OCI-LY1 (cell line): ENCODE data around the gene PRKCI.

Source experiments
- H2AFZ ChIP-seq: fragments of 200-600 bp; sonication (generic), shearing (Covaris generic); 2 replicates; pipeline ENCODE4 v1.6.0; 2014; ENCODE audit warnings: antibody characterized with exemption, mild to moderate bottlenecking, low read length
- H3F3A ChIP-seq: fragments of 200-600 bp; sonication (generic), shearing (Covaris generic); 2 replicates; pipeline ENCODE4 v1.6.0; 2014; ENCODE audit warnings: mild to moderate bottlenecking, antibody characterized with exemption, low read length, moderate library complexity; ENCODE audit not compliant: insufficient read depth
- H3K27ac ChIP-seq: fragments of 200-600 bp; sonication (generic); 2 replicates; pipeline ENCODE4 v1.5.1; 2014; ENCODE audit warnings: low read length, mixed run types, mild to moderate bottlenecking, low read depth; ENCODE audit not compliant: poor library complexity, severe bottlenecking
- H3K27me3 ChIP-seq: fragments of 200-600 bp; sonication (generic); 2 replicates; pipeline ENCODE4 v1.6.0; 2014; ENCODE audit warnings: antibody characterized with exemption, mild to moderate bottlenecking, low read length, moderate library complexity; ENCODE audit not compliant: insufficient read depth
- H3K36me3 ChIP-seq: fragments of 200-600 bp; sonication (generic); 2 replicates; pipeline ENCODE4 v1.6.1; 2014; ENCODE audit warnings: mild to moderate bottlenecking, antibody characterized with exemption, low read length, moderate library complexity, mixed read lengths; ENCODE audit not compliant: insufficient read depth
- H3K4me1 ChIP-seq: fragments of 200-600 bp; sonication (generic); 2 replicates; pipeline ENCODE4 v1.5.1; 2014; ENCODE audit warnings: mild to moderate bottlenecking, low read length, moderate library complexity; ENCODE audit not compliant: insufficient read depth, severe bottlenecking
- H3K4me2 ChIP-seq: fragments of 200-600 bp; sonication (generic), shearing (Covaris generic); 2 replicates; pipeline ENCODE4 v1.6.1; 2014; ENCODE audit warnings: low read length
- H3K4me3 ChIP-seq: fragments of 200-600 bp; sonication (generic); 2 replicates; pipeline ENCODE4 v1.5.1; 2014; ENCODE audit warnings: low read length, low read depth, mild to moderate bottlenecking, mixed read lengths; ENCODE audit not compliant: poor library complexity, severe bottlenecking
- H3K79me2 ChIP-seq: fragments of 200-600 bp; shearing (Covaris generic); 2 replicates; pipeline ENCODE4 v1.6.1; 2016; ENCODE audit warnings: mixed run types, low read length, mixed read lengths; ENCODE audit not compliant: insufficient read depth
- H3K9ac ChIP-seq: fragments of 200-600 bp; sonication (generic), shearing (Covaris generic); 2 replicates; pipeline ENCODE4 v1.6.1; 2014; ENCODE audit warnings: mild to moderate bottlenecking, low read length, mixed read lengths
- H3K9me2 ChIP-seq: fragments of 200-600 bp; sonication (generic), shearing (Covaris generic); 2 replicates; pipeline ENCODE4 v1.6.1; 2014; ENCODE audit warnings: low read depth, mild to moderate bottlenecking, low read length, mixed read lengths
- H3K9me3 ChIP-seq: fragments of 200-600 bp; shearing (Covaris generic); 2 replicates; pipeline ENCODE4 v1.6.1; 2014; ENCODE audit warnings: low read length, mixed read lengths
- H4K20me1 ChIP-seq: fragments of 200-600 bp; sonication (generic), shearing (Covaris generic); 2 replicates; pipeline ENCODE4 v1.6.0; 2016; ENCODE audit warnings: mild to moderate bottlenecking, low read length; ENCODE audit not compliant: insufficient read depth
- CTCF ChIP-seq: fragments of 200-600 bp; sonication (generic), shearing (Covaris generic); IDR thresholded peaks from 2 replicates; pipeline ENCODE4 v1.5.1; 2017; ENCODE audit warnings: mild to moderate bottlenecking, antibody characterized with exemption, low read length, moderate library complexity, mixed read lengths
- EZH2 ChIP-seq: fragments of 200-600 bp; sonication (generic), shearing (Covaris generic); IDR thresholded peaks from 2 replicates; pipeline ENCODE4 v1.8.0; 2017; ENCODE audit warnings: borderline replicate concordance, mixed run types, mild to moderate bottlenecking, antibody characterized with exemption, low read length, moderate library complexity, mixed read lengths

PRKCI gene

GRCh38 chr3:170201527-170201926 lies 20.7 kb upstream of the PRKCI start:
- H3K4me3 ChIP-seq = no peak overlapping the region
- H3K79me2 ChIP-seq = no peaks in the 10 kb centered on the region
- no peaks in the 10 kb centered on the region for H3K36me3 ChIP-seq

GRCh38 chr3:170203457-170203856 lies 18.8 kb upstream of the PRKCI start:
- Histone ChIP-seq H3F3A (no peaks in the 10 kb centered on the region), H4K20me1 (no peaks in the 10 kb centered on the region), H3K79me2 (no peaks in the 10 kb centered on the region), H3K4me2 (no peak overlapping the region), H3K9ac (no peak overlapping the region), H3K27ac (no peak overlapping the region), H3K36me3 (no peaks in the 10 kb centered on the region), H3K4me3 (no peak overlapping the region), H3K9me3 (no peaks in the 10 kb centered on the region), H3K4me1 (no peaks in the 10 kb centered on the region), H3K9me2 (no peaks in the 10 kb centered on the region), H3K27me3 (no peaks in the 10 kb centered on the region; the same call in 1 of the 2 replicates), H2AFZ (no peak overlapping the region)
- TF ChIP-seq CTCF (no peak), EZH2 (no peak)

More at GRCh38 chr3:170201527-170201926, 20.7 kb upstream of the PRKCI start:
- H3F3A ChIP-seq = no peaks in the 10 kb centered on the region
- H3K27me3 ChIP-seq = no peaks in the 10 kb centered on the region
- H3K9me2 ChIP-seq = no peaks in the 10 kb centered on the region
- no peak for TF ChIP-seq CTCF
- no peak for TF ChIP-seq EZH2
- H2AFZ ChIP-seq = no peak overlapping the region
- no peak overlapping the region for H3K27ac ChIP-seq
- no peaks in the 10 kb centered on the region for H4K20me1 ChIP-seq
- no peak overlapping the region for H3K4me2 ChIP-seq
- H3K9ac ChIP-seq = no peak overlapping the region
- H3K9me3 ChIP-seq = no peaks in the 10 kb centered on the region
- H3K4me1 ChIP-seq = no peaks in the 10 kb centered on the region

GRCh38 chr3:170204023-170204472 lies 18.2 kb upstream of the PRKCI start:
- Histone ChIP-seq H2AFZ (no peak overlapping the region), H3K9me3 (no peaks in the 10 kb centered on the region), H3K4me2 (no peak overlapping the region), H3K79me2 (no peaks in the 10 kb centered on the region), H3K27me3 (no peaks in the 10 kb centered on the region; the same call in 1 of the 2 replicates), H3F3A (no peaks in the 10 kb centered on the region), H3K4me3 (no peak overlapping the region), H4K20me1 (no peaks in the 10 kb centered on the region), H3K27ac (no peak overlapping the region), H3K4me1 (no peaks in the 10 kb centered on the region), H3K36me3 (no peaks in the 10 kb centered on the region), H3K9ac (no peak overlapping the region), H3K9me2 (no peaks in the 10 kb centered on the region)
- TF ChIP-seq CTCF = no peak
- TF ChIP-seq EZH2 = no peak
